HG02642 (cell line): ENCODE results near the gene COQ2.
"Not testable (repeated sequence)": the region's sequence is repeated elsewhere in the genome, so short reads cannot be mapped to it uniquely, and the experiment has no call there.

Experiments
- ATAC-seq: cut with Tn5 transposase; IDR thresholded peaks from one replicate; pipeline ENCODE4 v1.9.1; 2021; ENCODE audit warnings: mild to moderate bottlenecking; ENCODE audit not compliant: unreplicated experiment, poor library complexity

COQ2 gene

DNA sequence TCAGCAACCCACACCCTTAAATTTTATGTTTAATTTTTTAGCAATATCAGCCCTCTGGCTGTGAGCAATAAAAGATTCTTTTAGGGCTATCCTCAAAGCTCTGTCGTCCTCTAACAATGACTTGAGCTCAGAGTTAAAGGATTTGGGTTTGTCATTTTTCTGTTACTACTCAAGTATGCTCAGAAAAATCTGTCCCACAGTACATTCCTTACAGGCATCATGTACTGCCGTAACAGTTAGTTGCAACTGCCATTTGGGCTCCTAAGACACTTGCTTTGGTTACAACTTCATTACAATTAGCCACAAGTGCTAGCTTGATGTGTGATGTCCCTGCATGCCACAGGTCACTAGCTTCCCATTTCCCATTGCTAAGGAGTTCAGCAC, 33.2 kb downstream of the COQ2 start:
- no peak for ATAC-seq

DNA sequence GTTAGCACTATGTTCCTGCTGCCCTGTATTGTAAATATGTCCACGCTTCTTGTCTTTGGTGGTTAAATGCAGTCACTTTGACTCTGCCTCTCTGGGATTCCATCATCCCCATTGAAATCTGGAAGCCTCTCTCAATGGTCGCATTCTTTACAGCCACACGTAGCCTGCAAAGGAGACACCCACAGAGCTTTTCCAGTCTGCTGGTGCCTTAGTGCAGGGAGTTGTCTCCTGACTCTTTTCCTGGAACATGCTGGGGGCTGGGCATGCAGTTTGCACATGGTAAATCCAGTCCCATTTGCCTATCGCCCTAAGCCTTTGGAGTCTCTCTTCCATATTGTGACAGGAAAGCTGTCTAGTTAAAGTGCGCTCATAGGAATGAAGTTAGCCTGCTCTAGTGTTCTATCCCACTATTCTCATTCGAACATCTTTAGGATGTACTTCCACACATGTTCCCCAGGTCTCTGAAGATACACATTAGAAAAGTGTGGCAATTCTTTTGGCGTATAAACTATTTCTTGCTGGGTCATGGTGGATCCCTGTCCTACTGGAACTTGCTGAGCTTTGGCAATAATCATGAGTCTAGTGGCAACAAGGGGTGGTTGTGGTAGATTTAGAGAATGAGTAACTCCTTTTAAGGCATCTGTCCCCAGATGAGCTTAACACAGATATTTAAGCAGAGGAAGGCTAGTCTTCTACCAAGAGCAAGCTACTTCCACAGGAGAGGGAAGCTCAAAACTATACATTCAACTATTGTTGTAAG, 33.7 kb downstream of the COQ2 start:
- no peak for ATAC-seq

DNA sequence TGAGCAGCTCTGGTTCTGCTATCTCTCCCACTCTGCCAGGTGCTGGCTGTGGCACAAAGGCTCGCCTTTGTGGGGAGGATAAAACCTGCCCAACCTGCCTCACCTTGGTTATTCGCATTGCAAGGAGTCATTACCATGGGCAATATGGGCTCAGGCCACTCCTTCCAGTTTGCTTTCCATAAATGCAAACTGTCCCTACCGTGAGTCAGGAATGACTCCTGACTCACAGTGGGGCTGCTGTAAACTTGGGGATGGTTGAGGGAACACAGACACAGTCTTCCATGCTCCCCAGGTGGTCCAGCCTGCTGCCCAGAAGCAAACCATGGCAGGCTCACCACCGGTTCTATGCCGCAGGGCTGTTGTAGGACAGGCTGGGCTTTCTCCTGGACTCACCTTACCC, 36.1 kb downstream of the COQ2 start:
- no peak for ATAC-seq

DNA sequence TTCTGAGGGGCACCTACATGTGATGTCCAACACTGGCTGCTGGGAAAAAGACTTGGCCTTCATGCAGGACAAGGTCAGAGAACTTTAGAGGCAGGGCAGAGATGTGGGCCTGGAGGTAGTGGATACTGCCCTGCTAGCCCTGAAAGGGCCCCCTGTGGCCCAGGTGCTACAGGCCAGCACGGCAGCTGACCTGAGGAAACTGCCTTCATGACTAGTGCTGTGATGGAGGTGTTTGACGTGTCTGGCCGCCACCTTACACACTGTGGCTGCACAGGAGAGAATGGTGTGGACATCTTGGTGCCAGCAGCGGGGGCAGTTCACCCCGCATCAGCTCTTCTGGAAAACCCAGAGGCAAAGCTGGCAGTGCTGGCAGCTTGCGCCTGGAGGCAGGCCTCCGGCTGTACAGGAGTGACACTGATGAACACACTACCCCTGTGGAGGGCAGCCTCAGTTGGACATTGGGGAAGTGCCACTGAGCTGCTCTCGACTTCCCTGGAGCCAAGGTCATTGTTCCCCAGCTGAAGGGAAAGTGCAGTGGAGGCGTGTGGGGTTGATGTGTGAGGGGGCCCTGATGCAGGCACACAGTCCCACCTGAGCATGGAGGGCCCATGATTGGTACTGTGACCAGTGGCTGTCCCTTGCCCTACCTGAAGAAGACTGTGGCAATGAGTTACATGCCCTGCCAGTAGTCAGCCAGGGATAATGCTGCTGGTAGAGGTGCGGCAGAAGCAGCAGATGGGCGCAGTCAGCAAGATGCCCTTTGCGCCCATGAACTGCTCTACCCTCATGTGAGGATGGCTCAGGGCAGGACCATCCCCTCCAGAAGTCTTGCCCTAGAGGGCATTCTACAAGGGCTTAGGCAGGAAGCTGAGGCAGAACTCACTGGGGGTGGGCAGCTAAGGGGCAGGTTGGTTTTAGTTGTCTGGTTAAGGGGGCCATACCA, 36.9 kb downstream of the COQ2 start:
- ATAC-seq, result no peak

DNA sequence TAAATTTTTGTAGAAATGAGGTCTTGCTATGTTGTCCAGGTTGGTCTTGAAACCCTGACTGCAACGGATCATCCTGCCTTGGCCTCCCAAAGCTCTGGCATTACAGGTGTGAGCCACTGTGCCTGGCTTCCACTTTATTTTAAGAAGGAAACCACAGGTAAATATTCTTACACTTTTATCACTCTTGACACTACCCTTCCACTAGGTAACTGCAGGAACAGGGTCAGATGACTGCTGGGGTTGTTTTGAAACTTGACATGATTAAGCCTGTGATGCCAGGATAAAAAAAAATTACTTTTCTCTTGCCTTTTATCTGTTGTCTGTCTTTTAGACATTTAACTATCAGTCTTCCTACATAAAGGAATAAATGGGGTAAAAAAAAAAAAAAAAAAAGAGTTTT, 43.5 kb downstream of the COQ2 start:
- no peak for ATAC-seq

DNA sequence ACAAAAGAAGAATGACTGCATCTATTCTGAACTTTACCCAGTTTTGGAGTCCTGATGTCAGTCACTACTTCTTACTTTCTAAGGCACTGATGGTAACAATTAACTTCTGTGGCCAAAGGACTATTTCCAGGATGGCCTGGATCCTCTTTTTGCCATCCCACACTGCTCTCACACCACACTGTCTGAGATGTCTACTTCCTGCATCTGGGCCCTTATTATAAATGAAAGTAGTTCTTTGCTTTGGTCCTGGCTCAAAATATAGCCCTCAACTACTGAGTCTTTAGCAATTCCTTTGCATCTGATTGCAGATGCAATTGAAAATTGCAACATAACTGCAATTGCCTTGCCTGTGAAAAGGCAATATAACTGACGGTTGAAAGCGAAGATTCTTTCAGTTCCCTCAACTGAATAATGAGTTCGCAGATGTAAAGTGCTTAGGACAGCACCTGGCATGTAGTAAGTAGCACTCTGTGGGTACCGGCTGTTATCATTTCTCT, 44.2 kb downstream of the COQ2 start:
- ATAC-seq, result peak; percentile 91

DNA sequence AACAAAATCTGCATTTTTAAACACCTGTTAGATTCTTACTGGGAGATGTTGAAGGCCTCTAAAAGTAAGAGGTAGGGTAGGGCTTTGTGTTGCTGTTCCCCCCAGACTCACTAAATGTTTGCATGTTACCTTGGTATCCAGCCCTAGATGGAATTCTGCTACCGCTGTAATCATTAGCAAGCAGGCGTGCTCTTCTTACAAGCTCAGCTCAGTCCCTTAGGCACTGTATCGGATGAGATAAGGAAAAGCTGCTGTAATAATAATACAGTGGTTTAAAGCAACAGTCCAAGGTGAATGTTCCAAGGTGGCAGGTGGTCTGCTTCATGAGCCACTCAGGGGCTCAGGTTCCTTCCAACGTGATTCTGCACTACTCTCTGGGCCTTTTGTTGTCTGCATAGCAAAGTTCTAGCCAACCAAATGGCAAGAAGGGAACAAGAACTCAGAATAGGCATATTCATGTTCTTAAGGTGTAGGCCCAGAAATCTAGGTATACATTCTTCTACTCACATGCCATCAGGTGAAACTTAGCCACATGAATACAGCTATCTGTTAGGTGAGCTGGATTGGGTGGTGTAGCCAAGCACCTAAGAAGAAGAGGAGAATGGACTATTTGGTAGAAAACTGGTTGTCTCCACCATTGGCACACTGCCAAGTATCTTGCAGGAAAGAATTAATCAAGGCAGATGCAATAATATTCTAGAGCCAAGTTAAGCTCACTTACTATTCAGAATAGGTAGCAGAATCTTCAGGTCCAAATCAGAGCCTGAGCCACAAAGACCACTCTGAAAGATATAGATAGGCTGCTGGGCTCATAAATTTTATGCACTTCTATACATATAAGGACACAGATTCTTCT, 46.0 kb downstream of the COQ2 start:
- ATAC-seq, result no peak

DNA sequence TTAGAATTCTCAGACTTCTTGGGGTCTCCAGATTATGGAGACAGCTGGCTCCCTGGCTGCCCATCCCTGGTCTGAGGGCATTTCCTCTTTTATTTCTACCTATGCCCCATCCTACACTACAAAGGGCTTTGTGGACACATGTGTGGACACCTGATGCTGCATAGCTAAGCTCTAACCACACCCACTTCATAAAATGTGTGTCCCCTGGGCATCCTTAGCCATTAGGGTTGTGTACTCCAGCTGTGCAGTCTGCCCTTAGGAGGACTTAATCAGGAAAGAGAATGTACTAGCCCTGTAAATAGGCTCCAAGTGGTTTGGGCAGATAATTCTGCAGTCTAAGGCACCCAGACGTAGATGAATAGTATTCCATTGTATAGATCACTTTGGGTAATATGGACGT, 47.0 kb downstream of the COQ2 start:
- ATAC-seq, result no peak

DNA sequence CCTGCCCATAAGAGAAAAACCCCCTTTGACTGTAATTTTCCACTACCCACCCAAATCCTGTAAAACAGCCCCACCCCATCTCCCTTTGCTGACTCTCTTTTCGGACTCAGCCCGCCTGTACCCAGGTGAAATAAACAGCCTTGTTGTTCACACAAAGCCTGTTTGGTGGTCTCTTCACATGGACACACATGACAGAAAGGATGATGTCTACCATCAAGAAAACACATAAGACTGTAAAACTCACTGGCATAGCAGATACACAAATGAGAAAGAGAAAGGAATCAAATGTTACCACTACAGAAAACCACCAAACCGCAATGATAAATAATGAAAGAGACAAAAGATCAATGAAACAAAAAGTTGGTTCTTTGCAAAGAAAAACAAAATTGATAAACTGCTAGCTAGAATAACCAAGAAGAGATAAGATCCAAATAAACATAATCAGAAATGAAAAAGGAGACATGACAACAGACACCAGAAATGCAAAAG, 48.9 kb downstream of the COQ2 start:
- not testable (repeated sequence) for ATAC-seq

DNA sequence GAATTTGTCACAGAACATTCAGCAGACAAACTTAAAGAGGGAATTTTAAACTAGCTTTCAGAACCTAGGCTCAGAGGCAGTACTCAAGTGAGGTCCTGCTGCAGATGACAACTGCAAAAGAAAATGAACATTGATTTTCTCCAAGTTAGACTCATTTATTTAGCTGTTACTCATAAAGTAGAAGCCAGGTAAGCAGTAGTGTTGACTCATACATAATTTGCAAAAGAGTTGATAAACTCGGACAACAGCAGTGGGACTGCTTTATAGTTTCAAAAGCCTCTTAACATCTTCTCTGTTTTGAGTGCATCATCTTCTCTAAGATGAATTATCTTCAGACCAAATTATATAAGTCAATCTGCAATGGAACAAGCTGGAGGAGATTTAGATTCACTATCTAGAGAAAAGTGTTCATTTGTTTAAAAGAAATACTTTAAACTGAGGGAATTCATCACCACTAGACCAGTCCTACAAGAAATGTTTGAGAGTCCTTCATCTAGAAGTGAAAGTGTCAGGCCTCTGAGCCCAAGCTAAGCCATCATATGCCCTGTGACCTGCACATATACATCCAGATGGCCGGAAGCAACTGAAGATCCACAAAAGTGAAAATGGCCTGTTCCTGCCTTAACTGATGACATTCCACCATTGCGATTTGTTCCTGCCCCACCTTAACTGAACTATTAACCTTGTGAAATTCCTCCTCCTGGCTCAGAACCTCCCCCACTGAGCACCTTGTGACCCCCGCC, 49.5 kb downstream of the COQ2 start:
- no peak for ATAC-seq

DNA sequence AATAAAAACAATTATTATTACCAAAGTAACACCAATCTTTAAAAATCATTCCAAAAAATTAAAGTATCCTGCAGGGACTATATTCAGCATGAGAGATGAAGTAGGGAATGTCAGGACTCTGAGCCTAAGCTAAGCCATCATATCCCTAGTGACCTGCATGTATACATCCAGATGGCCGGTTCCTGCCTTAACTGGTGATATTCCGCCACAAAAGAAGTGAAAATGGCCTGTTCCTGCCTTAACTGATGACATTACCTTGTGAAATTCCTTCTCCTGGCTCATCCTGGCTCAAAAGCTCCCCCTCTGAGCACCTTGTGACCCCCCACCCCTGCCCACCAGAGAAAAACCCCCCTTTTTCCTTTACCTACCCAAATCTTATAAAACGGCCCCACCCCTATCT, 50.2 kb downstream of the COQ2 start:
- not testable (repeated sequence) for ATAC-seq

DNA sequence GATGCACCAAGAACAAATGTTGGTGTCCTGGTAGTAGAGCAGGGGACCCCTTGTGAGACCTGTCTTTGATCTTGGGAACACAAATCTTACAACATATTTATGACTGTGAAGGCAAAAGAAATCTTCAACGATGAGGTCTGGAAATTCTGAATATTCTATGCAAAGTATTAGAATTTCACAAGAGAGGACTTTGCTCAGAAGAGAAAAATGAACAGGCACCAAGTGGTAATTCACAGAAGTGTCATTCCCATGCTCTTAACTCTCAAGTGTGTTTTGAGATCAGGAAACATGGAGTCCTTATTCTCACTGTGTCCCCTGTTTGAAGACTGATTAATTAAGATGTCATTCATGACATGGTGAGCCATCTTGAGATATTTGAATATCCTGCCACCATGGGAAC, 52.5 kb downstream of the COQ2 start:
- ATAC-seq, result no peak

DNA sequence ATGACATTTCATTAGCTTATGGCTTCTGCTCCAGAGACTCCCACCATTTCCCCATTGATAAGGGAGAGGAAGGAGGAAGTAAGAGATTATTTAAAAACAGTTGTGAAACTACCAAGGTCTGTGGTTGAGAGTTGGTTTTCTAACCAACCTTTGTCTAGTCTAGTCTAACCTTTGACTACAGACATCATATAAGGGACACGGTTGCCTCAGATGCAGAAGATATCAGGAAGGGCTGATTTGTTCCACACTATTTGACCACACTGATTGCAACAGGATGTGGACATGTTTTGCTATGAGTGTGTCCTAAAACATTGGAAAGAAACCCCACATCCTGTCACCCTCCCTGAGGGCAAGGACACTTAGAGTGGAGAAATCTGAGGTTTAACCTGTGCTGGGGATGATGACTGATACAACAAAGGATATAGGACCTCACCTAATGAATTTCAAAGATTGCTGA, 53.0 kb downstream of the COQ2 start:
- ATAC-seq, result peak; percentile 75

DNA sequence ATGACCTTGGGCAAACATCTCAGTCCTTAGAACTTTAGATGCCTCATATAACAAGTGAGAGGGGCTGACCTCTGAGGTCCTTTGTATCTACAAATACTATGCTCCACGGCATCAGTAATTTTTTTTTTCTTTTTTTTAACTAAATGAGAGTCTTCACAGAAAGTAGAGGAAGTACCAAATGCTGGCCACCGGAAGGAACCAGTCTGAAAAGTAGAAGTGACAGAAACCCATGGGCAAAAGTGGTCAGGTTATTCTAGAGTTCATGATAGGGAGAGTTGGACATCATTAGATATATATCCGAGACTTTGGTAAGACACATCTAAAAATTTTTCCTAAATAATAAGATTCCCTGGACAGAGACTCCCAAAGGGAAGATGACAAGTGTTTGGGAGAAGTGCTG, 53.7 kb downstream of the COQ2 start:
- ATAC-seq, result no peak

DNA sequence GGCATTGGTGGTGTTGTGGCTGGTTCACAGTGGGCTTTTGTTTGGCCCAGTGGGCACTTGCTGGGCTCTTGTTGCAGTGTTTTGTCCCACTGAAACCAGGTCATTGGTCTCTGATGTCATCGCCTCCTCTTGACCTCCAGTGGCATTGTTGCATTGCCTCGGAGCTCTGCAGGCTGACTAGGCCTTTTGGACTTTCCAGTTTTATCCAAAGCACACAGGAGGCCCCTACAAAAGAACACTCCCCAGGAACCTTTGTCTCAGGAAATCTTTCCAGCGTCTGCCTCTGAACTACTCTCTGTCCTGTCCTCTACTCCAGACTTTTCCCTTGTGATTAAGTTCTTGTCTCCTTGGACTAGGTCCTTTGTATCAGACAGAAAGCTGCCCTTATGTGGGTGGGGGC, 54.8 kb downstream of the COQ2 start:
- no peak for ATAC-seq

DNA sequence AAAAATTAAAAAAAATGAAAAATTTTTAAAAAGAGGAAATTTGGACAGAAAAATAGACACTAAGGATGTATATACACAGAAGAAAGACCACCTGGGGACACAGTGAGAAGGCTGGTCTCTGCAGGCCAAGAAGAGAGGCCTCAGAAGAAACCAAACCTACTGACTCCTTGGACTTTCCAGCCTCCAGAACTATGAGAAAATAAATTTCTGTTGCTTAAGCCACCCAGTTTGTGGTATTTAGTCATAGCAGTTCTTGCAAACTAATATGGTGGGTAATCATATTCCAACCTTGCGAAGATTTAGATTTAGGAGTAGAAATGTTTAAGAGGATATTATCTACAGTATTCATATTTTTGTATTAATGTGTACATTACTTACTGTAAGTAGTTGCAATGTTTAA, 56.4 kb downstream of the COQ2 start:
- ATAC-seq, result no peak

DNA sequence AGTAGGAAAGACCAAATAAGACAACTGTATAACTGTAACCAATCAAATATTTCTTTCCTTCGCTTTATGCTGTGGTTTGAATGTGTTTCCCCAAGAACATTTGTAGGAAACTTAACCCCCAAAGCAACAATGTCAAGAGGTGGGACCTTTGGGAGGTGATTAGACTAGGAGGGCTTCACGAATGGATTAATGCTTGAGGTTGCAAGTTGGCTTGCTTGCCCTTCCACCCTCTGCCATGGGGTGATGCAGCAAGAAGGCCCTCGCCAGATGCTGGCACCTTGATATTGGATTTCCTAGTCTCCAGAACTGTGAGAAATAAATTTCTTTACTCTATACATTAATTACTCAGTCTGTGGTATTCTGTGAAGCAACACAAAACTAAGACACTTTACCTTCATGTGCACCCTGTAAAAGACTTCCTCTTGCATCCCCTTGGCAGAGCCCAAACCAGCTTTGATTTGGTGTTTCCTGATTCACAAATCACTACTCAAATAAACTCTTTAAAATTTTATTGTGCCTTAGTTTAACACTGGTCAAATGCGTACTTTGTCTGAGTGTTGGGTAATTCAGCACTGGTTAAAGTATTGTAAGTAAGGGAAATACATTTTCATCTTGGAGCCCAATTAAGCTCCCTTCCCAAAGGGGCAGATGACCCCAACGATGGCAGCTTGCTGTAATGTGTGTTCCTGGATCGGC, 59.9 kb downstream of the COQ2 start:
- ATAC-seq, result no peak

DNA sequence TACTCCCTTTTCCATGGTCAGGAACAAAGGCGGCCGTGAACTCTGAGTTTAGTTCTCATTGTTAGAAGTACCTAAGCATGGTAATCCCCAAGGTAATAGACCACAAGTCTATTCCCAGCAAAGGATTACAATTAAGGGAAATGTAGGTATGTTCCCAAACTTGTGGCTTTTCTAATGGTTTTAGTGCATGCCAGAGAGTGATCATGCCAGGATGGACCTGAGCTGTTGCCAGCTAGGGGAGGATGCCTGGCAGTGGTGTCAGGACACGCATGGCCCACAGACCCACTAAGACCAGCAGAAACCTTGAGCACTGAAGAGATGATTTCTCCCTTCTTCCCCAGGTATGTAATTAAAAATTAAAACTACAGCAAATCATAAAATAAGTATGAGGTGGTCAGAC, 60.8 kb downstream of the COQ2 start:
- no peak for ATAC-seq

DNA sequence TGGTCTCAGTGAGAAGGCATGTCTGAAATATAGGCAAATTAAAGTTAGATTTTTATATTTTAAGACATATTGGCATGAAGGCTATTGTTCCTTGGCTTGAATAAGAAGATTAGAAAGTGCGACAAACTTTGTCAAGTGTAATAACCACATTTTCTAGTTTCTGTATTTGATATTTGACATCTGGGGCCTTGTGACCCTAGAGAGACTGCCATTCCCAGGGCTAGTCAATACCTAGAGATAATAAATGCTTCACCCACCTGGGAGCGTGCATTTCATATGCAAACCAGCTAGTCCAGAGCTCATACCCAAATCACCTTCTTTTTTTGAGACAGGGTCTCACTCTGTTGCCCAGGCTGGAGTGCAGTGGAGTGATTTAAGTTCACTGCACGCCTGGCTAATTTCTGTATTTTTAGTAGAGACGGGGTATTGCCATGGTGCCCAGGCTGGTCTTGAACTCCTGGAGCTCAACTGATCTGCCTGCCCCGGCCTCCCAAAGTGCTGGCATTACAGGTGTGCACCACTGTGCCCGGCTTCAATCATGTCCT, 62.6 kb downstream of the COQ2 start:
- ATAC-seq, result peak; percentile 47
